Peyer's patch (tissue), 4 donors: ENCODE results near the gene RAMAC. TPM values are rescaled to one million over a fixed set of nuclear protein-coding genes. Genes with fewer than 3 reads are reported as not detected.
"Not testable (repeated sequence)": the region's sequence is repeated elsewhere in the genome, so short reads cannot be mapped to it uniquely, and the experiment has no call there.

Source experiments
- DNase-seq, 3 donors: peaks; one replicate each; pipeline ENCODE4 v3.0.0-alpha.2; 2017 to 2019
- H3K27ac ChIP-seq, 4 donors: fragments of 200-600 bp; sonication (generic); one replicate each; pipeline ENCODE4 v1.5.1; 2016 to 2019
- H3K27me3 ChIP-seq, 2 donors: fragments of 200-600 bp; sonication (generic); one replicate each; pipeline ENCODE4 v1.5.1; 2019
- H3K36me3 ChIP-seq, 3 donors: fragments of 200-600 bp; sonication (generic); one replicate each; pipeline ENCODE4 v1.5.1; 2016 to 2019
- H3K4me1 ChIP-seq, 4 donors: fragments of 200-600 bp; sonication (generic); one replicate each; pipeline ENCODE4 v1.5.1; 2016 to 2019
- H3K4me3 ChIP-seq, 4 donors: fragments of 200-600 bp; sonication (generic); 1 replicate in 3 of 4; 2 replicates in 1 of 4; pipeline ENCODE4 v1.5.1; 2016 to 2019; ENCODE audit warnings: mild to moderate bottlenecking in 1 of 4
- H3K9me3 ChIP-seq, 4 donors: fragments of 200-600 bp; sonication (generic); one replicate each; pipeline ENCODE4 v1.5.1; 2016 to 2019; ENCODE audit warnings: mild to moderate bottlenecking in 1 of 4
- CTCF ChIP-seq, 6 experiments: fragments of 450-650 bp in 4 of 6; fragments of 200-600 bp in 2 of 6; sonication (generic) in 1 of 6; IDR thresholded peaks; one replicate each; pipeline ENCODE4 v1.5.1; 2017 to 2019; ENCODE audit warnings: antibody characterized with exemption in 6 of 6, mild to moderate bottlenecking in 3 of 6, moderate library complexity in 1 of 6
- POLR2A ChIP-seq, 2 donors: fragments of 450-650 bp; IDR thresholded peaks; one replicate each; pipeline ENCODE4 v1.5.1; 2017; ENCODE audit warnings: antibody characterized with exemption in 2 of 2, mild to moderate bottlenecking in 2 of 2, moderate library complexity in 2 of 2
- total RNA-seq, 4 donors: library from RNA; depleted of rRNA; stranded (reverse); fragments of >200 nt; gene quantifications; one replicate each; pipeline ENCODE4 v1.1.0, GENCODE V29; 2016

The RAMAC gene
- total RNA-seq, 4 donors from 2014 or later: 4.5 to 13.0 (median 10.9) TPM

GRCh38 chr15:82993144-82993543, 7.1 kb downstream of the RAMAC start:
- H3K36me3 ChIP-seq: peaks cover 0 to 18% (median 0%) of the 10 kb centered on the region in 3 donors
- no peaks in the 10 kb centered on the region for H3K4me1 ChIP-seq
- H3K4me3 ChIP-seq: no peak overlapping the region
- H3K9me3 ChIP-seq: no peaks in the 10 kb centered on the region
- H3K27ac ChIP-seq: no peak overlapping the region
- no peak for DNase-seq
- TF ChIP-seq CTCF (IDR thresholded peaks at IDR 0.05): no peak
- no peak for TF ChIP-seq POLR2A (IDR thresholded peaks at IDR 0.05)
- H3K27me3 ChIP-seq: no peaks in the 10 kb centered on the region

- H3K4me3 ChIP-seq: no peak overlapping the region
- H3K36me3 ChIP-seq: peaks cover 0 to 14% (median 0%) of the 10 kb centered on the region in 3 donors
- no peak for TF ChIP-seq POLR2A (IDR thresholded peaks at IDR 0.05)
- no peak for TF ChIP-seq CTCF (IDR thresholded peaks at IDR 0.05)
- H3K4me1 ChIP-seq: no peaks in the 10 kb centered on the region
- H3K27ac ChIP-seq: no peak overlapping the region
- H3K27me3 ChIP-seq: no peaks in the 10 kb centered on the region
- H3K9me3 ChIP-seq: no peaks in the 10 kb centered on the region
- DNase-seq: no peak
Observed at GRCh38 chr15:82995076-82995475, 9.1 kb downstream of the RAMAC start.

GRCh38 chr15:82995938-82996337, 9.9 kb downstream of the RAMAC start:
- TF ChIP-seq CTCF (IDR thresholded peaks at IDR 0.05): no peak
- TF ChIP-seq POLR2A (IDR thresholded peaks at IDR 0.05): no peak
- no peak for DNase-seq
- Histone ChIP-seq H3K27ac (no peak overlapping the region), H3K4me3 (no peak overlapping the region), H3K27me3 (no peaks in the 10 kb centered on the region), H3K36me3 (peaks cover 0 to 10% (median 0%) of the 10 kb centered on the region in 3 donors), H3K9me3 (no peaks in the 10 kb centered on the region), H3K4me1 (no peaks in the 10 kb centered on the region)

- H3K36me3 ChIP-seq: no peaks in the 10 kb centered on the region
- no peak for DNase-seq
- H3K4me3 ChIP-seq: no peak overlapping the region
- no peaks in the 10 kb centered on the region for H3K27me3 ChIP-seq
- H3K4me1 ChIP-seq: no peaks in the 10 kb centered on the region
- TF ChIP-seq POLR2A (IDR thresholded peaks at IDR 0.05): no peak
- TF ChIP-seq CTCF (IDR thresholded peaks at IDR 0.05): no peak
- no peak overlapping the region for H3K27ac ChIP-seq
- H3K9me3 ChIP-seq: no peaks in the 10 kb centered on the region
Observed at GRCh38 chr15:82999426-82999825, 13.4 kb downstream of the RAMAC start.

- TF ChIP-seq CTCF (IDR thresholded peaks at IDR 0.05) (peak in 5 of 6 experiments; percentile 24 to 58 (median 43)), POLR2A (IDR thresholded peaks at IDR 0.05) (no peak)
- Histone ChIP-seq H3K27ac (no peak overlapping the region), H3K4me1 (no peaks in the 10 kb centered on the region), H3K4me3 (peak overlapping the region in 1 of 4 donors; percentile 24), H3K36me3 (peaks cover 0 to 5% (median 0%) of the 10 kb centered on the region in 3 donors), H3K9me3 (no peaks in the 10 kb centered on the region), H3K27me3 (no peaks in the 10 kb centered on the region)
- no peak for DNase-seq
Observed at GRCh38 chr15:82999905-83000671, 14.1 kb downstream of the RAMAC start.

- not testable (repeated sequence) for H3K27me3 ChIP-seq, DNase-seq, H3K9me3 ChIP-seq, H3K27ac ChIP-seq, H3K4me1 ChIP-seq, H3K4me3 ChIP-seq
- H3K36me3 ChIP-seq: peaks cover 0 to 10% (median 0%) of the 10 kb centered on the region in 3 donors
Observed at GRCh38 chr15:83000672-83001031, 14.6 kb downstream of the RAMAC start.
